Activated CD8-positive, alpha-beta memory T cell treated with anti-CD3 and anti-CD28 coated beads for 36 hours (primary cell): ENCODE results near the gene CXCR1. TPM values are rescaled to one million over a fixed set of nuclear protein-coding genes. Genes with fewer than 3 reads are reported as not detected.
"Not testable (repeated sequence)": the region's sequence is repeated elsewhere in the genome, so short reads cannot be mapped to it uniquely, and the experiment has no call there.

ENCODE experiments used
- CTCF ChIA-PET: fragments of 350-600 bp; sonication (Branson Sonifier 250); formaldehyde crosslinking; loops from one replicate; lab custom pipeline; 2021; ENCODE audit warnings: antibody characterized with exemption; lab: Charles Lee
- POLR2A ChIA-PET: fragments of 350-600 bp; sonication (Branson Sonifier 250); formaldehyde crosslinking; loops from one replicate; lab custom pipeline; 2021; ENCODE audit warnings: antibody characterized with exemption; lab: Charles Lee
- total RNA-seq, 2 experiments: library from RNA; stranded (reverse); gene quantifications; one replicate each; pipeline ENCODE4 v1.2.3, GENCODE V29; 2021

Gene CXCR1
- total RNA-seq, 2 experiments from 2014 or later, result not detected

GRCh38 chr2:218125095-218125494 lies 41.7 kb downstream of the CXCR1 start:
- ChIA-PET CTCF (no interaction called here), POLR2A (no interaction called here)

GRCh38 chr2:218123986-218124385 lies 42.8 kb downstream of the CXCR1 start:
- CTCF ChIA-PET, result no interaction called here
- POLR2A ChIA-PET, result no interaction called here

GRCh38 chr2:218122286-218122685 lies 44.5 kb downstream of the CXCR1 start:
- POLR2A ChIA-PET, CTCF ChIA-PET: not testable (repeated sequence)

- CTCF ChIA-PET, POLR2A ChIA-PET: not testable (repeated sequence)
Measured at GRCh38 chr2:218121789-218122188, 45.0 kb downstream of the CXCR1 start.

Other genes with a start within 250 kb of the CXCR1 start
- under 1 TPM; 0.15 to 0.61 TPM for gene TNS1, start 164.0 kb downstream of the CXCR1 start, total RNA-seq
- gene RUFY4, start 97.7 kb downstream of the CXCR1 start, total RNA-seq, result not detected
- gene CXCR2, start 40.9 kb downstream of the CXCR1 start, total RNA-seq, result not detected
- gene ARPC2, start 50.2 kb upstream of the CXCR1 start, total RNA-seq, result 100 to 1,000 TPM; 560 to 584 TPM
- under 1 TPM; 0.29 to 0.38 TPM for gene GPBAR1, start 94.1 kb upstream of the CXCR1 start, total RNA-seq
- 10 to 100 TPM; 96.2 to 98.7 TPM for gene AAMP, start 103.2 kb upstream of the CXCR1 start, total RNA-seq
- gene PNKD, start 103.6 kb upstream of the CXCR1 start, total RNA-seq, result 10 to 100 TPM; 22.7 to 24.1 TPM
- gene TMBIM1, start 125.5 kb upstream of the CXCR1 start, total RNA-seq, result 10 to 100 TPM; 82.9 to 86.4 TPM
- gene CATIP, start 189.9 kb upstream of the CXCR1 start, total RNA-seq, result not detected
- under 1 TPM; 0.13 to 0.15 TPM for gene SLC11A1, start 215.3 kb upstream of the CXCR1 start, total RNA-seq
- 100 to 1,000 TPM; 100 to 104 TPM for gene CTDSP1, start 232.9 kb upstream of the CXCR1 start, total RNA-seq